EH (cell line): ENCODE results near the gene MTA2.

Source experiments
- DNase-seq: peaks from one replicate; pipeline ENCODE4 v3.0.0-alpha.2; 2015; ENCODE audit warnings: low read depth

MTA2 gene

GRCh38 chr11:62546244-62546928, 55.3 kb downstream of the MTA2 start, which contains the start of gene AHNAK:
Gene AHNAK (minus strand): TSS chr11:62546806. CDS start chr11:62536098, 10,708 bp downstream.
- DNase-seq = peak; percentile 74

DNA sequence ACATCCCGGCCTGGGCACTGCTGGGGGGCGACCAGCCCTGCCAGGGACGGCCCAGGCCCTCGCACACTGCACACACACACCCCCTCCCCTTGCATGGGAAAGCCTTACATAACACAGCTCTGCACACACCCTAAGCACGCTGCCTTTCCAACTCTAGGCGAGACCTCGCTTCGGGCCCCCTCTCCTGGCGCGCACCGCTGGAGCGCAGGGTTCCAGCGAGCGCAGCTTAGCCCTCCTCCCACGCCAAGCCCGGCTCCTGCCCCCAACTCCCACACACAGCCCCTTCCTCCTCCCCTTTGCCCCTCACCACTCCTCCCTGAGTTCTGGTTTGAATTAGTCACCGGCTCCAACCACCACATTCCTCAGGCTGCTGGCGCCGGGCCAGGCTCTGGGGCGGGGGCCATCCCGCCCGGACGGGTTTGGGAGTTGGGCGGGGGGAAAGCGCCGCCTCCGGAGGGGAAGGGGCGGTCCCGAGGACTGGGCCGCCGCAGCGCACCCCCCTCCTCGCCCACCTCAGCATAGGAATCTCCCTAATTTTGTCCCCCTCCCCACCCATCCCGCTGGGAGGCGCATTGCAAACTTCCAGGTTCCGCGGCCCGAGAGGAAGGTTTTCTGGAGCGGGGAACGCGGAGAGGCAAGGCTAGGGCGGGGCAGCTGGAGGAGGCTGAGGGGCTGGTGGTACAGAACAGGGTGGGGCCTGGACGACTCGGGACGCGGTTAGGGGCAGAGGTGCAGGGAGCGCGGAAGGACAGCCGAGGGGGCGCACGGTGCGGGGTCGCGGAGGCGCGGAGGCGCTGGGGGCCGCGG, 56.0 kb downstream of the MTA2 start:
- peak; percentile 94 for DNase-seq

DNA sequence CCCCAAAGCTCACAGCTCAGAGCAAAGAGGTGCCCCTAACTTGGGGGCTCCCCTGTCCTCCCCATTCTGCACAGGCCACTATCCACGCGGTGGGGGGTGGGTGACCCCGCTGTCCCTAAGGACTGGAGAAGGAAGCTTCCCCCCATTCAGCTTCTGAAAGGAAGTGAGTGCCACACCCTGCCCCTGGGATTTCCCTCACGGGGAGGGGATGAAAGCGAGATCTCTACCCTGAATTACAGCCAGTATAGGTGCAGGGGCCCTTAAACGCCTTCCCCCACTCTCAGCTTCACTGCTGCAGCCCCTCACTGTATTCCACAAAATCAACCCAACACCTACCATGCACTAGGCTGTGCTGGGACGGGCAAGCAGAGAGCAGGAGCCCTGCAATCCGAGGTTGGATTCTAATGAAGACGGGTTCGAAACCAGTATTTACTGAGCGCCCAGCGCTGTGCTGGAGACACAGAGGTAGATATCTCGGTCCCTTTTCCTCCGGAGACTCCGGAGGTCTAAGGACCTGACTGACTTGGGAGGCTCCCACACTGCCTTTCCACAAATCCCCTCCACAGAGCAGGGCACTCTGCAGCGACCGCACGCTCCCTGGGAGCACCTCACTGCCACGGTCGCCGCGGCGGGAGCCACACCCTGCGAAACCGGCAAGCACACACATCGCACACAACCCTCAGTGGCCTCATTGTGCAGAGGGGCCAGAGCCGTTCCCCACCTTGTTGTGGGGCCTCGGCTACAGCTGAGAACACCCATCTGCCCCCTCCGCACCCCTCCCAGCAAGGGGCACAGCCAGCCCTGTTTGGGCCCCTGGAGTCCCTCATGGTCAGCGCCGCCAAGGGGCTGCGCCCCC, 56.9 kb downstream of the MTA2 start:
- peak; percentile 31 for DNase-seq

GRCh38 chr11:62543680-62544444, 57.8 kb downstream of the MTA2 start:
- DNase-seq = peak; percentile 36
